OCI-LY7 (cell line): ENCODE measurements around the gene SND1. TPM values are rescaled to one million over a fixed set of nuclear protein-coding genes. Genes with fewer than 3 reads are reported as not detected.

Source experiments
- BruUV-seq: library from RNA; stranded (reverse); fragments of 400-500 nt; replicated peaks from 2 replicates; lab custom pipeline; 2021; lab: Mats Ljungman, UMichigan
- CTCF ChIA-PET: fragments of 300-600 bp; sonication (Branson Sonifier 250); formaldehyde crosslinking; loops from one replicate; lab custom pipeline; 2022; ENCODE audit warnings: antibody characterized with exemption; ENCODE audit not compliant: unreplicated experiment; lab: Charles Lee
- POLR2A ChIA-PET: fragments of 300-600 bp; sonication (Branson Sonifier 250); formaldehyde crosslinking; loops from one replicate; lab custom pipeline; 2022; ENCODE audit warnings: antibody characterized with exemption; lab: Charles Lee
- DNase-seq: peaks from one replicate; pipeline ENCODE4 v3.0.0-alpha.2; 2015; ENCODE audit warnings: low spot score
- H2AFZ ChIP-seq: fragments of 200-600 bp; sonication (generic), shearing (Covaris generic); 2 replicates; pipeline ENCODE4 v1.6.1; 2014; ENCODE audit warnings: mild to moderate bottlenecking, antibody characterized with exemption, low read length, moderate library complexity
- H3K27ac ChIP-seq: fragments of 200-600 bp; sonication (generic); 2 replicates; pipeline ENCODE4 v1.5.1; 2014; ENCODE audit warnings: mixed run types, low read depth, mild to moderate bottlenecking, moderate library complexity, low read length, inconsistent platforms; ENCODE audit not compliant: poor library complexity, severe bottlenecking
- H3K36me3 ChIP-seq: fragments of 200-600 bp; sonication (generic); 2 replicates; pipeline ENCODE4 v1.6.1; 2014; ENCODE audit warnings: mild to moderate bottlenecking, antibody characterized with exemption, low read length, moderate library complexity, mixed read lengths; ENCODE audit not compliant: insufficient read depth
- H3K4me1 ChIP-seq: fragments of 200-600 bp; sonication (generic); 2 replicates; pipeline ENCODE4 v1.5.1; 2014; ENCODE audit warnings: mild to moderate bottlenecking, low read length; ENCODE audit not compliant: insufficient read depth, poor library complexity, severe bottlenecking
- H3K4me2 ChIP-seq: fragments of 200-600 bp; sonication (generic); 2 replicates; pipeline ENCODE4 v1.6.1; 2014; ENCODE audit warnings: mild to moderate bottlenecking, low read length
- H3K4me3 ChIP-seq: fragments of 200-600 bp; sonication (generic); 2 replicates; pipeline ENCODE4 v1.5.1; 2014; ENCODE audit warnings: mild to moderate bottlenecking, low read depth, low read length; ENCODE audit not compliant: poor library complexity, severe bottlenecking
- H3K79me2 ChIP-seq: fragments of 200-600 bp; sonication (generic); 2 replicates; pipeline ENCODE4 v1.6.1; 2016; ENCODE audit warnings: low read depth, mild to moderate bottlenecking, low read length, moderate library complexity, mixed read lengths; ENCODE audit not compliant: insufficient read depth
- H3K9me2 ChIP-seq: fragments of 200-600 bp; sonication (generic); 2 replicates; pipeline ENCODE4 v1.6.1; 2016; ENCODE audit warnings: mild to moderate bottlenecking, low read length, mixed read lengths; ENCODE audit not compliant: insufficient read depth
- H3K9me3 ChIP-seq: fragments of 200-600 bp; sonication (generic); 2 replicates; pipeline ENCODE4 v1.6.1; 2014; ENCODE audit warnings: mild to moderate bottlenecking, mixed run types, low read length, mixed read lengths
- H4K20me1 ChIP-seq: fragments of 200-600 bp; sonication (generic); 2 replicates; pipeline ENCODE4 v1.6.1; 2014; ENCODE audit warnings: mild to moderate bottlenecking, antibody characterized with exemption, low read length, moderate library complexity, mixed read lengths; ENCODE audit not compliant: insufficient read depth
- CTCF ChIP-seq: fragments of 200-600 bp; sonication (generic); conservative IDR thresholded peaks from 2 replicates; pipeline ENCODE4 v1.5.1; 2014; ENCODE audit warnings: mild to moderate bottlenecking, antibody characterized with exemption, low read length, moderate library complexity, mixed read lengths
- EZH2phosphoT487 ChIP-seq: fragments of 200-600 bp; sonication (generic); IDR thresholded peaks from 2 replicates; pipeline ENCODE4 v1.6.1; 2018; ENCODE audit warnings: low read depth, borderline replicate concordance, mild to moderate bottlenecking, mixed run types, antibody characterized with exemption, low read length, moderate library complexity, mixed read lengths
- intact Hi-C: fragments of 100-400 bp; cut with micrococcal nuclease; formaldehyde crosslinking; loops from one replicate; pipeline ENCODE4 v1.10.0; 2022; ENCODE audit not compliant: unreplicated experiment
- total RNA-seq, 2 experiments: library from RNA; depleted of rRNA in 1 of 2; stranded (reverse); fragments of >200 nt in 1 of 2; shearing (Covaris generic) in 1 of 2; gene quantifications; 2 replicates each; pipeline ENCODE4 v1.2.3, GENCODE V29; 2014 to 2022

SND1 gene
- total RNA-seq, 2 experiments from 2014 or later = 111 to 221 TPM

- Histone ChIP-seq H3K9me3 (no peaks in the 10 kb centered on the region), H3K4me3 (no peak overlapping the region), H3K4me1 (peaks cover 12% of the 10 kb centered on the region), H2AFZ (no peak overlapping the region), H4K20me1 (no peaks in the 10 kb centered on the region), H3K36me3 (peaks cover 44% of the 10 kb centered on the region), H3K79me2 (no peaks in the 10 kb centered on the region), H3K4me2 (no peak overlapping the region), H3K9me2 (no peaks in the 10 kb centered on the region), H3K27ac (no peak overlapping the region)
- no TSS peak for BruUV-seq
- TF ChIP-seq EZH2phosphoT487 (no peak), CTCF (no peak)
- intact Hi-C loops = no loop called here
- ChIA-PET CTCF (no interaction called here), POLR2A (interaction anchor here (0.5 to 0.6 kb wide), 2 partner anchors 19 to 553 kb away, joined by 3 read pairs; no protein-coding TSS in a partner anchor)
- no peak for DNase-seq
Measured at GRCh38 chr7:127858915-127859189, 206.9 kb downstream of the SND1 start.

GRCh38 chr7:127859330-127859729 lies 207.3 kb downstream of the SND1 start:
- intact Hi-C loops = no loop called here
- H3K4me2 ChIP-seq = no peak overlapping the region
- POLR2A ChIA-PET = interaction anchor here (0.5 to 0.6 kb wide), 2 partner anchors 19 to 553 kb away, joined by 3 read pairs; no protein-coding TSS in a partner anchor

More at GRCh38 chr7:127859330-127859729, 207.3 kb downstream of the SND1 start:
- Histone ChIP-seq H3K79me2 (no peaks in the 10 kb centered on the region), H3K27ac (no peak overlapping the region), H2AFZ (no peak overlapping the region), H3K36me3 (peaks cover 42% of the 10 kb centered on the region), H3K9me3 (no peaks in the 10 kb centered on the region), H3K4me3 (no peak overlapping the region), H4K20me1 (no peaks in the 10 kb centered on the region), H3K9me2 (no peaks in the 10 kb centered on the region), H3K4me1 (peaks cover 12% of the 10 kb centered on the region)
- CTCF ChIA-PET = no interaction called here
- TF ChIP-seq CTCF (no peak), EZH2phosphoT487 (no peak)
- no TSS peak for BruUV-seq
- no peak for DNase-seq
